Measurements from ENCODE around the gene SNX6.
A peak's percentile ranks its signal among the peaks of the same experiment; 100 is the strongest.

Gene SNX6

GRCh38 chr14:34633742-34634141 is 3.8 kb upstream of the SNX6 start:
- TF ChIP-seq MAX (IDR thresholded peaks at IDR 0.05) (no peak), EGR1 (IDR thresholded peaks at IDR 0.05) (no peak), USF1 (IDR thresholded peaks at IDR 0.05) (no peak), ZBTB7A (IDR thresholded peaks at IDR 0.05; ENCODE audit: low read depth) (no peak), TEAD4 (IDR thresholded peaks at IDR 0.05) (no peak), FOXM1 (IDR thresholded peaks at IDR 0.05; ENCODE audit: borderline replicate concordance, low read depth) (no peak), CEBPB (IDR thresholded peaks at IDR 0.05) (no peak), TAF1 (IDR thresholded peaks at IDR 0.05; ENCODE audit: low read depth) (no peak), YY1 (IDR thresholded peaks at IDR 0.05; ENCODE audit: low read depth) (no peak), TCF12 (IDR thresholded peaks at IDR 0.05; ENCODE audit: low read depth) (no peak), NFIC (IDR thresholded peaks at IDR 0.05) (no peak), REST (IDR thresholded peaks at IDR 0.05; ENCODE audit: low read depth) (no peak), EP300 (IDR thresholded peaks at IDR 0.05; ENCODE audit: borderline replicate concordance) (no peak), CREB1 (IDR thresholded peaks at IDR 0.05; ENCODE audit: low read depth) (no peak)

- no peak for TF ChIP-seq REST (IDR thresholded peaks at IDR 0.05; ENCODE audit: low read depth)
- TF ChIP-seq MAX (IDR thresholded peaks at IDR 0.05): no peak
- TF ChIP-seq CREB1 (IDR thresholded peaks at IDR 0.05; ENCODE audit: low read depth): no peak
Measured at GRCh38 chr14:34632411-34632978, 2.5 kb upstream of the SNX6 start.

GRCh38 chr14:34629344-34629656 is 648 bp downstream of the SNX6 start:
- no peak for TF ChIP-seq YY1 (IDR thresholded peaks at IDR 0.05; ENCODE audit: low read depth)
- TF ChIP-seq CREB1 (IDR thresholded peaks at IDR 0.05; ENCODE audit: low read depth): no peak
- TF ChIP-seq EGR1 (IDR thresholded peaks at IDR 0.05): 0 out of 2 replicates have a peak, but pooled peaks have one; percentile 36

- TF ChIP-seq MAX (IDR thresholded peaks at IDR 0.05) (no peak), EP300 (IDR thresholded peaks at IDR 0.05; ENCODE audit: borderline replicate concordance) (no peak), USF1 (IDR thresholded peaks at IDR 0.05) (no peak), TEAD4 (IDR thresholded peaks at IDR 0.05) (no peak), FOXM1 (IDR thresholded peaks at IDR 0.05; ENCODE audit: borderline replicate concordance, low read depth) (no peak), ZBTB7A (IDR thresholded peaks at IDR 0.05; ENCODE audit: low read depth) (no peak), YY1 (IDR thresholded peaks at IDR 0.05; ENCODE audit: low read depth) (no peak), REST (IDR thresholded peaks at IDR 0.05; ENCODE audit: low read depth) (no peak), EGR1 (IDR thresholded peaks at IDR 0.05) (no peak), RAD21 (IDR thresholded peaks at IDR 0.05; ENCODE audit: low read depth) (no peak), TCF12 (IDR thresholded peaks at IDR 0.05; ENCODE audit: low read depth) (no peak), TAF1 (IDR thresholded peaks at IDR 0.05; ENCODE audit: low read depth) (no peak), NFIC (IDR thresholded peaks at IDR 0.05) (no peak), CREB1 (IDR thresholded peaks at IDR 0.05; ENCODE audit: low read depth) (no peak), CEBPB (IDR thresholded peaks at IDR 0.05) (no peak)
Measured at GRCh38 chr14:34628681-34629135, 1.2 kb downstream of the SNX6 start.

GRCh38 chr14:34623506-34623905 is 6.4 kb downstream of the SNX6 start:
- TF ChIP-seq REST (IDR thresholded peaks at IDR 0.05; ENCODE audit: low read depth) (no peak), EGR1 (IDR thresholded peaks at IDR 0.05) (no peak), CREB1 (IDR thresholded peaks at IDR 0.05; ENCODE audit: low read depth) (no peak), MAX (IDR thresholded peaks at IDR 0.05) (no peak), USF1 (IDR thresholded peaks at IDR 0.05) (no peak), EP300 (IDR thresholded peaks at IDR 0.05; ENCODE audit: borderline replicate concordance) (no peak), TCF12 (IDR thresholded peaks at IDR 0.05; ENCODE audit: low read depth) (no peak), FOXM1 (IDR thresholded peaks at IDR 0.05; ENCODE audit: borderline replicate concordance, low read depth) (no peak), CEBPB (IDR thresholded peaks at IDR 0.05) (no peak), YY1 (IDR thresholded peaks at IDR 0.05; ENCODE audit: low read depth) (no peak), TAF1 (IDR thresholded peaks at IDR 0.05; ENCODE audit: low read depth) (no peak)

All from Ishikawa (cell line).